Naive B cell (primary cell): Measurements from ENCODE around the gene IFI6. TPM values are rescaled to one million over a fixed set of nuclear protein-coding genes. Genes with fewer than 3 reads are reported as not detected.

ENCODE experiments used
- ATAC-seq, 2 donors: fragments of 150-1000 bp; cut with Tn5 transposase; 2 replicates each; pipeline ENCODE4 v1.10.0; 2021; ENCODE audit warnings: low read depth in 2 of 2, mild to moderate bottlenecking in 2 of 2, moderate library complexity in 2 of 2
- DNase-seq: peaks from one replicate; pipeline ENCODE4 v3.0.0; 2022
- H3K27ac Mint-ChIP-seq, 6 donors: one replicate each; pipeline ENCODE4 v1.8.0; 2020 to 2022; ENCODE audit warnings: mild to moderate bottlenecking in 6 of 6, mixed read lengths in 6 of 6, moderate library complexity in 5 of 6, inconsistent platforms in 2 of 6
- H3K27me3 Mint-ChIP-seq, 3 donors: one replicate each; pipeline ENCODE4 v1.8.0; 2021 to 2022; ENCODE audit warnings: mixed read lengths in 3 of 3, mild to moderate bottlenecking in 1 of 3
- H3K36me3 Mint-ChIP-seq, 2 donors: one replicate each; pipeline ENCODE4 v1.8.0; 2020 to 2022; ENCODE audit warnings: mixed read lengths in 2 of 2, inconsistent platforms in 1 of 2, mild to moderate bottlenecking in 1 of 2
- H3K4me1 Mint-ChIP-seq, 3 donors: one replicate each; pipeline ENCODE4 v1.8.0; 2020 to 2022; ENCODE audit warnings: mixed read lengths in 3 of 3, inconsistent platforms in 1 of 3, mild to moderate bottlenecking in 1 of 3, moderate library complexity in 1 of 3
- H3K4me3 Mint-ChIP-seq, 8 donors: one replicate each; pipeline ENCODE4 v1.8.0; 2020 to 2022; ENCODE audit warnings: mild to moderate bottlenecking in 8 of 8, mixed read lengths in 8 of 8, moderate library complexity in 8 of 8, inconsistent platforms in 2 of 8
- H3K9me3 Mint-ChIP-seq, 7 donors: one replicate each; pipeline ENCODE4 v1.8.0; 2020 to 2022; ENCODE audit warnings: mixed read lengths in 7 of 7, mild to moderate bottlenecking in 5 of 7, inconsistent platforms in 2 of 7, moderate library complexity in 1 of 7
- polyA plus RNA-seq, 6 donors: library from polyadenylated mRNA; unstranded; fragments of 300-500 nt; fragmentation: Illumina TruSeq; gene quantifications; one replicate each; pipeline ENCODE4 v1.2.3, GENCODE V29; 2021; ENCODE audit warnings: low read depth in 6 of 6

Gene IFI6
- polyA plus RNA-seq, 6 donors from 2014 or later = 27.6 to 65.1 (median 52.8) TPM

DNA sequence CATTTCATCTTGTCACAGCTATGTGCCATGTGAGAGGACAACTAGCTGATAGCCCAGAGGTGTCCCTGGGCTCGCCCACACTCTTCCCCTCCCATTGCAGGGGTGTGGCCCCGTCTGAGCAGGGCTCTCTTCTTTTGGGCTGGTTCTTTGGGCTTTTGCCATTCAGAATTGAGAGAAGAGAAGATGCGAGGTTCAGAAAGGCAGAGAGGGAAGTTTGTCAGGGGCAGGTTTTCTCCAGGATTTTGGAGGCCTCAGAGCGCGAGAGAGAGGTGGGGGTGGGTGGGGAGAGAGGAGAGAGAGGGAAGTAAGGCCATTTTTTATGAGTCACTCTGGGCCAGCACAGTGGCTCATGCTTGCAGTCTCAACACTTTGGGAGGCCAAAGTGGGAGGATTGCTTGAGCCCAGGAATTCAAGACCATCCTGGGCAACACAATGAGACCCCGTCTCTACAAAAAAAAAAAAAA lies 5.2 kb downstream of the IFI6 start:
- ATAC-seq (no peak), DNase-seq (no peak)
- peak overlapping the region in 1 of 6 donors; percentile 38 for H3K27ac Mint-ChIP-seq
- no peaks in the 10 kb centered on the region for H3K27me3 Mint-ChIP-seq
- H3K9me3 Mint-ChIP-seq = no peaks in the 10 kb centered on the region
- peaks cover 17 to 41% (median 30%) of the 10 kb centered on the region in 3 donors for H3K4me1 Mint-ChIP-seq
- H3K4me3 Mint-ChIP-seq = peak overlapping the region in 1 of 8 donors; percentile 44
- H3K36me3 Mint-ChIP-seq = peaks cover 0 to 6% of the 10 kb centered on the region in 2 donors

DNA sequence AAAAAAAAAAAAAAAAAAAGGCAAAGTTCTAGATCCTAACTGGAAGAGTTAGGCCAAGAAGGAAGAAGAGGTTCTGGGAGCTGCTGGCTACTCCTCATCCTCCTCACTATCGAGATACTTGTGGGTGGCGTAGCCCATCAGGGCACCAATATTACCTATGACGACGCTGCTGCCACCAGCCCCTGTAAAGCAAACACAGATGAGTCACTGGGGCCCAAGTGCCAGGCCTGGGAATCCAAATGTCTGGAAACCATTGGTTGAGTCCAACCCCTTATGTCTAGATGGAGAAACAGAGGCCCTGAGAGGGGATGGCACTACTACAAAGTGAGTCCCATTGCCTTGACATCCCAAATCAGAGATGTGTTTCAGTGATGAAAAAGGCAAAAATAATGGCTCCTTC lies 5.7 kb downstream of the IFI6 start:
- DNase-seq = no peak
- no peaks in the 10 kb centered on the region for H3K27me3 Mint-ChIP-seq
- no peak overlapping the region for H3K27ac Mint-ChIP-seq
- H3K4me1 Mint-ChIP-seq = peaks cover 19 to 41% (median 31%) of the 10 kb centered on the region in 3 donors
- peak overlapping the region in 1 of 8 donors; percentile 59 for H3K4me3 Mint-ChIP-seq
- no peak for ATAC-seq
- no peaks in the 10 kb centered on the region for H3K9me3 Mint-ChIP-seq
- H3K36me3 Mint-ChIP-seq = peaks cover 0 to 6% of the 10 kb centered on the region in 2 donors

- H3K27me3 Mint-ChIP-seq = no peaks in the 10 kb centered on the region
- peaks cover 30 to 45% (median 42%) of the 10 kb centered on the region in 3 donors for H3K4me1 Mint-ChIP-seq
- ATAC-seq (no peak), DNase-seq (no peak)
- H3K36me3 Mint-ChIP-seq = peaks cover 0 to 6% of the 10 kb centered on the region in 2 donors
- H3K9me3 Mint-ChIP-seq = no peaks in the 10 kb centered on the region
- H3K4me3 Mint-ChIP-seq = no peak overlapping the region
- no peak overlapping the region for H3K27ac Mint-ChIP-seq
Observed at GRCh38 chr1:27665016-27665651, 6.9 kb downstream of the IFI6 start.

- ATAC-seq (no peak), DNase-seq (no peak)
- no peaks in the 10 kb centered on the region for H3K27me3 Mint-ChIP-seq
- no peaks in the 10 kb centered on the region for H3K9me3 Mint-ChIP-seq
- peaks cover 34 to 45% (median 44%) of the 10 kb centered on the region in 3 donors for H3K4me1 Mint-ChIP-seq
- H3K4me3 Mint-ChIP-seq = no peak overlapping the region
- no peak overlapping the region for H3K27ac Mint-ChIP-seq
- peaks cover 0 to 6% of the 10 kb centered on the region in 2 donors for H3K36me3 Mint-ChIP-seq
Observed at GRCh38 chr1:27664291-27664690, 7.7 kb downstream of the IFI6 start.

DNA sequence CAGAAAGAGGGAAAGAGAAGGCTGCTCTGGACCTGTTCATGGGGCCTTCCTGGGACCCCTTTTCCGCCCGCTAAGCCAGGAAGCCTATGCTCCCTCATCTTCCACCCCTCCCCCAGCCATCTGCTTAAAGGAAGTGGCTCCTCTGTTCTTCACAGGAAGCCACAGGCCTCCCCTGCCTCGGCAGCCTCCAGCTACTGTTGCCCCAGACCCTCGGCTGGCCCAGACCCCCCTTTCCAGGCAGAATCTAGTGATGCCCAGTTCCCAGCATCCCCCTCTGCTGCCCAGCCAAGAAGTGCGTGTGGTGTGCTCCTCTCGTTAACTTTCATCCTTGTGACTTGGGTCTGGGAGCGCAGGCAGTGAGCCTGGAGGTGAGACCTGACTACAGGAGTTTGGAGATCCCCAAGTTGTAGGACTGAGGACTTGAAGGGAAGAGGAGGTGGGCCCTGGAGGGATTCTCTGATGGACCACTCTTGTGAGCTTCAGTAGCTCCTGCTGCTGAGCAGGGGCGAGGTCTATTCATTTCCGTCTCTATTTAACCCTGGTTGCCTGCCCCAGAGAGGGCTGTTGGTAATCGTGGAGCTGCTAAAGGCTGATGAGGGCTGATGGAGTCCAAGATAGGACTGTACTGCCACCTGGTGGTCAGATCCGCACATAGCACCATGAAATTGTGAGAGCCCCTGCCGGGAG lies 9.1 kb downstream of the IFI6 start:
- no peaks in the 10 kb centered on the region for H3K9me3 Mint-ChIP-seq
- H3K4me1 Mint-ChIP-seq = peaks cover 41 to 52% (median 52%) of the 10 kb centered on the region in 3 donors
- H3K27ac Mint-ChIP-seq = peak overlapping the region; percentile 98 to 100 (median 99)
- peak overlapping the region; percentile 66 to 95 (median 87) for H3K4me3 Mint-ChIP-seq
- DNase-seq = peak; percentile 86
- ATAC-seq = peak; percentile 46 to 54
- H3K27me3 Mint-ChIP-seq = no peaks in the 10 kb centered on the region
- H3K36me3 Mint-ChIP-seq = peaks cover 0 to 6% of the 10 kb centered on the region in 2 donors

- peaks cover 0 to 6% of the 10 kb centered on the region in 2 donors for H3K36me3 Mint-ChIP-seq
- H3K4me3 Mint-ChIP-seq = peak overlapping the region; percentile 66 to 95 (median 87)
- no peak for DNase-seq
- peaks cover 41 to 53% (median 52%) of the 10 kb centered on the region in 3 donors for H3K4me1 Mint-ChIP-seq
- H3K9me3 Mint-ChIP-seq = no peaks in the 10 kb centered on the region
- no peaks in the 10 kb centered on the region for H3K27me3 Mint-ChIP-seq
- ATAC-seq = no peak
- H3K27ac Mint-ChIP-seq = peak overlapping the region; percentile 99 to 100 (median 99)
Observed at GRCh38 chr1:27662261-27662660, 9.7 kb downstream of the IFI6 start.

DNA sequence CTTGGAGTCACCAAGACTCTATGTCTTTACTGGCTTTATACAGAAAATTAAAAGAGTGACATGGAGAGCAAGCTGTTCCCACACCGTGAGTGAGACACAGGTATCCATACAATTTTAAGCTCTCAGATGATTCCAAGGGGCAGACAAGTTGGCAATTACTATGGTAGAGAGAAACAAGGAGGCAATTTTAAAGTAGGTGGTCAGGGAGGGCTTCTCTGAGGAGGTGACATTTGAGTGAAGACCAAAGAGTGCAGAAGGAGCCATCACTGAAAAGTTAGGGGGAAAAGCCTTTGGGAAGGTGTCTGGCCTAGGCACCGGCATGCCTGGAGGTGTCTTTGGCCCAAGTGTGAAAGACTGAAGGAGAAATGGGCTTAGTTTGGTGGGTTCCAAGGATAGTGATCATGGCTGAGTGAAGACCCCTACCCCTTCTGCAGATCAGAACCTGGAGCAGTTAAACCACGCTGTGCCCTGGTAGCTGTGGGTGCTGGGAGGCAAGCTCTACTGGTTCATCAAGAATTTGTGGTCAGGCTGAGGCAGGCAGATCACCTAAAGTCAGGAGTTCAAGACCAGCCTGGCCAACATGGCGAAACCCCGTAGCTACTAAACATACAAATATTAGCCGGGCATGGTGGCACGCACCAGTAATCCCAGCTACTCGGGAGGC lies 10.4 kb downstream of the IFI6 start:
- DNase-seq = no peak
- Mint-ChIP-seq H3K4me1 (peaks cover 41 to 57% (median 52%) of the 10 kb centered on the region in 3 donors), H3K27ac (peak overlapping the region; percentile 99 to 100 (median 100)), H3K27me3 (no peaks in the 10 kb centered on the region), H3K4me3 (peak overlapping the region in 7 of 8 donors; percentile 33 to 94 (median 88)), H3K9me3 (no peaks in the 10 kb centered on the region), H3K36me3 (peaks cover 0 to 6% of the 10 kb centered on the region in 2 donors)
- ATAC-seq = no peak

- DNase-seq = no peak
- Mint-ChIP-seq H3K9me3 (no peaks in the 10 kb centered on the region), H3K36me3 (no peaks in the 10 kb centered on the region), H3K27me3 (no peaks in the 10 kb centered on the region), H3K4me3 (peak overlapping the region; percentile 83 to 96 (median 89)), H3K27ac (peak overlapping the region; percentile 99 to 100 (median 100)), H3K4me1 (peaks cover 41 to 60% (median 55%) of the 10 kb centered on the region in 3 donors)
- ATAC-seq = no peak
Observed at GRCh38 chr1:27660300-27660835, 11.6 kb downstream of the IFI6 start.

- Mint-ChIP-seq H3K9me3 (no peaks in the 10 kb centered on the region), H3K4me3 (peak overlapping the region; percentile 83 to 96 (median 89))
- ATAC-seq = peak; percentile 81 to 84
Observed at GRCh38 chr1:27659497-27660299, 12.3 kb downstream of the IFI6 start.

DNA sequence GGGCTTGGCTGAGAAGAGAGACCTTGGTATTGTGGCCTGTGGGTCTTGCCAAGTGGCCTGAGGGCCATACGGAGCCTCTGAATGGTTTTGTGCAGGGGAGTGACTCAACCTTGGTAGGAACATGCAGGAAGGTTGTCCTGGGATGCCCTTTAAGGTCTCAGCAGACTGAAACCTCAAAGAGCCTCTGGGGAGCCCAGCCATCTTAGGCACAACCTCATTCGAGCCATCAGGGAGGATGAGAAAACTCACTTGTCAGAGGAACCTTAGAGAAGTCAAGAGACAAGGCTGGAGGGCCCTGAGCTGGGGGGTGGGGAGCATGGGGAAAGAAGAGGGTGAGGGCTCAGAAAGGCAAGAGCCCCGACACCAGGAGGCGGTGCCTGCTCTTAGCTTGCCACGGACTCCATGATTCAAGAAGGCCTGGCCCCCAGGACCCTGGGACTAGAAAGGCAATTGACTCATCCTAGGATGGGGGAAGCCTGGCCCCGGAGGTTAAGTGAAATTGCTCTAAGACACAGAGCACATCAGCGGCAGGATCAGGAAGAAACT lies 13.0 kb downstream of the IFI6 start:
- peak; percentile 52 for DNase-seq
- Mint-ChIP-seq H3K36me3 (no peaks in the 10 kb centered on the region), H3K4me1 (peaks cover 46 to 65% (median 62%) of the 10 kb centered on the region in 3 donors), H3K27me3 (no peaks in the 10 kb centered on the region), H3K4me3 (peak overlapping the region; percentile 83 to 92 (median 88)), H3K27ac (peak overlapping the region; percentile 99 to 100 (median 99)), H3K9me3 (no peaks in the 10 kb centered on the region)
- ATAC-seq = peak; percentile 1 to 3

More at GRCh38 chr1:27659497-27660299, 12.3 kb downstream of the IFI6 start:
- H3K4me1 Mint-ChIP-seq = peaks cover 46 to 65% (median 62%) of the 10 kb centered on the region in 3 donors
- DNase-seq = peak; percentile 92
- H3K27ac Mint-ChIP-seq = peak overlapping the region; percentile 99 to 100 (median 100)
- H3K36me3 Mint-ChIP-seq = no peaks in the 10 kb centered on the region
- H3K27me3 Mint-ChIP-seq = no peaks in the 10 kb centered on the region

GRCh38 chr1:27656157-27656893 lies 15.7 kb downstream of the IFI6 start:
- ATAC-seq (no peak), DNase-seq (no peak)
- peak overlapping the region in 1 of 8 donors; percentile 8 for H3K4me3 Mint-ChIP-seq
- no peaks in the 10 kb centered on the region for H3K27me3 Mint-ChIP-seq
- H3K4me1 Mint-ChIP-seq = peaks cover 36 to 45% (median 41%) of the 10 kb centered on the region in 3 donors
- no peaks in the 10 kb centered on the region for H3K9me3 Mint-ChIP-seq
- H3K36me3 Mint-ChIP-seq = no peaks in the 10 kb centered on the region
- H3K27ac Mint-ChIP-seq = peak overlapping the region; percentile 45 to 82 (median 72)
